ENCODE results near the gene CCDC47. TPM values are rescaled to one million over a fixed set of nuclear protein-coding genes. Genes with fewer than 3 reads are reported as not detected.

The CCDC47 gene
- total and polyA plus RNA-seq, 2 of the 13 experiments (the other 11 are each of a cell fraction or from before 2014, with no cell fraction given): 59.3 to 99.5 TPM

DNA sequence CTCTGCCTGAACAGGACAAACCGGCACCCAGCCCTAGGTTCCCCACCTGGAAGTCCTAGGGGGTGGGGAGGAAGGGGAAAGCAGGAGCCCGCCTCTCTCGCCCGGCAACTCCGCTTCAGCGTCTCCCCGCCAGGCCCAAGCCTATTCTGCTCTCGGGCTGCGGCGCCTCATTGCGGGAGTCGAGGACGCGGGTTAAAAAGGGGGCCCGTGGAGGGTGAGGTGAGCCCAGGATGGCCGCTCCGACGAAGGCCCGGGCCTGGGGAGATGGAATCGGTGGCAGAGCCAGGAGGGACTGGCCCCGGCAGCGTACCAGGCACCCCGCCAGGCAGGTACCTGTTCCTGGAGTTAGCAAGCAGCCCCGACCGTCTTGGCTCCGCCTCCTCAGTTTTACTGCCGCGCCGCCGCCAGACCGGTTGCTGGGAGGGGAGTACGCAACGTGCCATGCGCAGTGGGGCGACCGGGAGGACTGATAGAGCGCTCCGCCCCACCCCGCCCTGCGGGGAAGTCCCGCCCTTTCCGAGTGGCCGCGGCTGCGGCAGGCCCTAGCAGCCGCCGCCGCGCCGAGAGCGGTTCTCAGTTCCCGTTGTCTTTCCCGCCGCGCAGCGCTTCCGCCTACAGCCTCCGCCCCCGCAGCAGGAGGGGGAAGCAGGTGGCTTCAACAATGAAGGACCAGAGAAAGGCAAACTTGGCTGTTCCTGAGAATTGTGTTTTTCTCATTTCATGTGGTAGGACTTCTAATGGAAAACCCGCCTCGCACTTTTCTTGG lies 31.8 kb downstream of the CCDC47 start, which contains the start of gene STRADA (continued):
- TF ChIP-seq ZNF75D (CRISPR knock-in tag; IDR thresholded peaks at IDR 0.05; ENCODE audit: borderline replicate concordance): 0 out of 2 replicates have a peak, but pooled peaks have one; percentile 42
- TF ChIP-seq HDAC1 (CRISPR knock-in tag; IDR thresholded peaks at IDR 0.05): peak; percentile 73
- peak; percentile 84 for TF ChIP-seq ZMYM3 (CRISPR knock-in tag; IDR thresholded peaks at IDR 0.05)
- TF ChIP-seq, protein P1, sequence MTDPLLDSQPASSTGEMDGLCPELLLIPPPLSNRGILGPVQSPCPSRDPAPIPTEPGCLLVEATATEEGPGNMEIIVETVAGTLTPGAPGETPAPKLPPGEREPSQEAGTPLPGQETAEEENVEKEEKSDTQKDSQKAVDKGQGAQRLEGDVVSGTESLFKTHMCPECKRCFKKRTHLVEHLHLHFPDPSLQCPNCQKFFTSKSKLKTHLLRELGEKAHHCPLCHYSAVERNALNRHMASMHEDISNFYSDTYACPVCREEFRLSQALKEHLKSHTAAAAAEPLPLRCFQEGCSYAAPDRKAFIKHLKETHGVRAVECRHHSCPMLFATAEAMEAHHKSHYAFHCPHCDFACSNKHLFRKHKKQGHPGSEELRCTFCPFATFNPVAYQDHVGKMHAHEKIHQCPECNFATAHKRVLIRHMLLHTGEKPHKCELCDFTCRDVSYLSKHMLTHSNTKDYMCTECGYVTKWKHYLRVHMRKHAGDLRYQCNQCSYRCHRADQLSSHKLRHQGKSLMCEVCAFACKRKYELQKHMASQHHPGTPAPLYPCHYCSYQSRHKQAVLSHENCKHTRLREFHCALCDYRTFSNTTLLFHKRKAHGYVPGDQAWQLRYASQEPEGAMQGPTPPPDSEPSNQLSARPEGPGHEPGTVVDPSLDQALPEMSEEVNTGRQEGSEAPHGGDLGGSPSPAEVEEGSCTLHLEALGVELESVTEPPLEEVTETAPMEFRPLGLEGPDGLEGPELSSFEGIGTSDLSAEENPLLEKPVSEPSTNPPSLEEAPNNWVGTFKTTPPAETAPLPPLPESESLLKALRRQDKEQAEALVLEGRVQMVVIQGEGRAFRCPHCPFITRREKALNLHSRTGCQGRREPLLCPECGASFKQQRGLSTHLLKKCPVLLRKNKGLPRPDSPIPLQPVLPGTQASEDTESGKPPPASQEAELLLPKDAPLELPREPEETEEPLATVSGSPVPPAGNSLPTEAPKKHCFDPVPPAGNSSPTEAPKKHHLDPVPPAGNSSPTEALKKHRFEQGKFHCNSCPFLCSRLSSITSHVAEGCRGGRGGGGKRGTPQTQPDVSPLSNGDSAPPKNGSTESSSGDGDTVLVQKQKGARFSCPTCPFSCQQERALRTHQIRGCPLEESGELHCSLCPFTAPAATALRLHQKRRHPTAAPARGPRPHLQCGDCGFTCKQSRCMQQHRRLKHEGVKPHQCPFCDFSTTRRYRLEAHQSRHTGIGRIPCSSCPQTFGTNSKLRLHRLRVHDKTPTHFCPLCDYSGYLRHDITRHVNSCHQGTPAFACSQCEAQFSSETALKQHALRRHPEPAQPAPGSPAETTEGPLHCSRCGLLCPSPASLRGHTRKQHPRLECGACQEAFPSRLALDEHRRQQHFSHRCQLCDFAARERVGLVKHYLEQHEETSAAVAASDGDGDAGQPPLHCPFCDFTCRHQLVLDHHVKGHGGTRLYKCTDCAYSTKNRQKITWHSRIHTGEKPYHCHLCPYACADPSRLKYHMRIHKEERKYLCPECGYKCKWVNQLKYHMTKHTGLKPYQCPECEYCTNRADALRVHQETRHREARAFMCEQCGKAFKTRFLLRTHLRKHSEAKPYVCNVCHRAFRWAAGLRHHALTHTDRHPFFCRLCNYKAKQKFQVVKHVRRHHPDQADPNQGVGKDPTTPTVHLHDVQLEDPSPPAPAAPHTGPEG (CRISPR knock-in tag; IDR thresholded peaks at IDR 0.05): peak; percentile 57; the same call in 1 of the 2 replicates
- TF ChIP-seq ELF3 (CRISPR knock-in tag; IDR thresholded peaks at IDR 0.05): peak; percentile 96
- TF ChIP-seq CEBPB (IDR thresholded peaks at IDR 0.05; ENCODE audit: borderline replicate concordance, low read depth, low read length): 0 out of 2 replicates have a peak, but pooled peaks have one; percentile 48
- TF ChIP-seq, protein P2, sequence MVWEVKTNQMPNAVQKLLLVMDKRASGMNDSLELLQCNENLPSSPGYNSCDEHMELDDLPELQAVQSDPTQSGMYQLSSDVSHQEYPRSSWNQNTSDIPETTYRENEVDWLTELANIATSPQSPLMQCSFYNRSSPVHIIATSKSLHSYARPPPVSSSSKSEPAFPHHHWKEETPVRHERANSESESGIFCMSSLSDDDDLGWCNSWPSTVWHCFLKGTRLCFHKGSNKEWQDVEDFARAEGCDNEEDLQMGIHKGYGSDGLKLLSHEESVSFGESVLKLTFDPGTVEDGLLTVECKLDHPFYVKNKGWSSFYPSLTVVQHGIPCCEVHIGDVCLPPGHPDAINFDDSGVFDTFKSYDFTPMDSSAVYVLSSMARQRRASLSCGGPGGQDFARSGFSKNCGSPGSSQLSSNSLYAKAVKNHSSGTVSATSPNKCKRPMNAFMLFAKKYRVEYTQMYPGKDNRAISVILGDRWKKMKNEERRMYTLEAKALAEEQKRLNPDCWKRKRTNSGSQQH (CRISPR knock-in tag; IDR thresholded peaks at IDR 0.05; ENCODE audit: low read depth): 0 out of 2 replicates have a peak, but pooled peaks have one; percentile 69
- TF ChIP-seq, protein P3, sequence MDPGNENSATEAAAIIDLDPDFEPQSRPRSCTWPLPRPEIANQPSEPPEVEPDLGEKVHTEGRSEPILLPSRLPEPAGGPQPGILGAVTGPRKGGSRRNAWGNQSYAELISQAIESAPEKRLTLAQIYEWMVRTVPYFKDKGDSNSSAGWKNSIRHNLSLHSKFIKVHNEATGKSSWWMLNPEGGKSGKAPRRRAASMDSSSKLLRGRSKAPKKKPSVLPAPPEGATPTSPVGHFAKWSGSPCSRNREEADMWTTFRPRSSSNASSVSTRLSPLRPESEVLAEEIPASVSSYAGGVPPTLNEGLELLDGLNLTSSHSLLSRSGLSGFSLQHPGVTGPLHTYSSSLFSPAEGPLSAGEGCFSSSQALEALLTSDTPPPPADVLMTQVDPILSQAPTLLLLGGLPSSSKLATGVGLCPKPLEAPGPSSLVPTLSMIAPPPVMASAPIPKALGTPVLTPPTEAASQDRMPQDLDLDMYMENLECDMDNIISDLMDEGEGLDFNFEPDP (CRISPR knock-in tag; conservative IDR thresholded peaks at IDR 0.05): no peak
- peak; percentile 74 for TF ChIP-seq ASH2L (IDR thresholded peaks at IDR 0.05; ENCODE audit: insufficient read length, low read depth, low read length)
- TF ChIP-seq ZC3H4 (CRISPR knock-in tag; IDR thresholded peaks at IDR 0.05; ENCODE audit: borderline replicate concordance): no peak; the same call in 1 of the 2 replicates
- no peak for TF ChIP-seq SKI (IDR thresholded peaks at IDR 0.05; ENCODE audit: partially characterized antibody)
- TF ChIP-seq HNRNPLL (IDR thresholded peaks at IDR 0.05; ENCODE audit: low read depth, low read length, poor library complexity, severe bottlenecking): peak; percentile 98
- TF ChIP-seq, protein P4, sequence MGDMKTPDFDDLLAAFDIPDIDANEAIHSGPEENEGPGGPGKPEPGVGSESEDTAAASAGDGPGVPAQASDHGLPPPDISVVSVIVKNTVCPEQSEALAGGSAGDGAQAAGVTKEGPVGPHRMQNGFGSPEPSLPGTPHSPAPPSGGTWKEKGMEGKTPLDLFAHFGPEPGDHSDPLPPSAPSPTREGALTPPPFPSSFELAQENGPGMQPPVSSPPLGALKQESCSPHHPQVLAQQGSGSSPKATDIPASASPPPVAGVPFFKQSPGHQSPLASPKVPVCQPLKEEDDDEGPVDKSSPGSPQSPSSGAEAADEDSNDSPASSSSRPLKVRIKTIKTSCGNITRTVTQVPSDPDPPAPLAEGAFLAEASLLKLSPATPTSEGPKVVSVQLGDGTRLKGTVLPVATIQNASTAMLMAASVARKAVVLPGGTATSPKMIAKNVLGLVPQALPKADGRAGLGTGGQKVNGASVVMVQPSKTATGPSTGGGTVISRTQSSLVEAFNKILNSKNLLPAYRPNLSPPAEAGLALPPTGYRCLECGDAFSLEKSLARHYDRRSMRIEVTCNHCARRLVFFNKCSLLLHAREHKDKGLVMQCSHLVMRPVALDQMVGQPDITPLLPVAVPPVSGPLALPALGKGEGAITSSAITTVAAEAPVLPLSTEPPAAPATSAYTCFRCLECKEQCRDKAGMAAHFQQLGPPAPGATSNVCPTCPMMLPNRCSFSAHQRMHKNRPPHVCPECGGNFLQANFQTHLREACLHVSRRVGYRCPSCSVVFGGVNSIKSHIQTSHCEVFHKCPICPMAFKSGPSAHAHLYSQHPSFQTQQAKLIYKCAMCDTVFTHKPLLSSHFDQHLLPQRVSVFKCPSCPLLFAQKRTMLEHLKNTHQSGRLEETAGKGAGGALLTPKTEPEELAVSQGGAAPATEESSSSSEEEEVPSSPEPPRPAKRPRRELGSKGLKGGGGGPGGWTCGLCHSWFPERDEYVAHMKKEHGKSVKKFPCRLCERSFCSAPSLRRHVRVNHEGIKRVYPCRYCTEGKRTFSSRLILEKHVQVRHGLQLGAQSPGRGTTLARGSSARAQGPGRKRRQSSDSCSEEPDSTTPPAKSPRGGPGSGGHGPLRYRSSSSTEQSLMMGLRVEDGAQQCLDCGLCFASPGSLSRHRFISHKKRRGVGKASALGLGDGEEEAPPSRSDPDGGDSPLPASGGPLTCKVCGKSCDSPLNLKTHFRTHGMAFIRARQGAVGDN (CRISPR knock-in tag; IDR thresholded peaks at IDR 0.05): peak; percentile 94
- peak; percentile 76 for TF ChIP-seq ZNF331 (CRISPR knock-in tag; IDR thresholded peaks at IDR 0.05)
- no peak for TF ChIP-seq ZNF569 (CRISPR knock-in tag; IDR thresholded peaks at IDR 0.05; ENCODE audit: borderline replicate concordance)
